ENCODE results near the gene SLC35A3. TPM values are rescaled to one million over a fixed set of nuclear protein-coding genes. Genes with fewer than 3 reads are reported as not detected.

The SLC35A3 gene
- total RNA-seq, 1 donor from 2014 or later, result 24.2 TPM

DNA sequence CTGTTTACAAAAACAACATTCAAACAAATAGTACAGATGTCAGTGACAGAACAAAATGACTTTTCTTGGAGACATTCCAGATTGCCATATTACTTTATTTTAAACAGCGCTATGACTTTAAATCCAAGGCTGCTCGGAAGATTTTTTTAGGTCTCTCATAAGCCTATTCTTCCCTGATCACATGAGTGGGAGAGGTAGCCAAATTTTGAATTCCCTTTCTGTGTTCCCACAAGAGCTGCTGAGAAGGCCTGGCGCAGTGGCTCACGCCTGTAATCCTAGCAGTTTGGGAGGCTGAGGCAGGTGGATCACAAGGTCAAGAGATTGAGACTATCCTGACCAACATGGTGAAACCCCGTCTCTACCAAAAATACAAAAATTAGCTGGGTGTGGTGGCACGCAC lies 53.7 kb downstream of the SLC35A3 start:
- H3K4me1 Mint-ChIP-seq, result peaks cover 8% of the 10 kb centered on the region
- no peak overlapping the region for H3K4me3 Mint-ChIP-seq
- TF ChIP-seq, protein P1, sequence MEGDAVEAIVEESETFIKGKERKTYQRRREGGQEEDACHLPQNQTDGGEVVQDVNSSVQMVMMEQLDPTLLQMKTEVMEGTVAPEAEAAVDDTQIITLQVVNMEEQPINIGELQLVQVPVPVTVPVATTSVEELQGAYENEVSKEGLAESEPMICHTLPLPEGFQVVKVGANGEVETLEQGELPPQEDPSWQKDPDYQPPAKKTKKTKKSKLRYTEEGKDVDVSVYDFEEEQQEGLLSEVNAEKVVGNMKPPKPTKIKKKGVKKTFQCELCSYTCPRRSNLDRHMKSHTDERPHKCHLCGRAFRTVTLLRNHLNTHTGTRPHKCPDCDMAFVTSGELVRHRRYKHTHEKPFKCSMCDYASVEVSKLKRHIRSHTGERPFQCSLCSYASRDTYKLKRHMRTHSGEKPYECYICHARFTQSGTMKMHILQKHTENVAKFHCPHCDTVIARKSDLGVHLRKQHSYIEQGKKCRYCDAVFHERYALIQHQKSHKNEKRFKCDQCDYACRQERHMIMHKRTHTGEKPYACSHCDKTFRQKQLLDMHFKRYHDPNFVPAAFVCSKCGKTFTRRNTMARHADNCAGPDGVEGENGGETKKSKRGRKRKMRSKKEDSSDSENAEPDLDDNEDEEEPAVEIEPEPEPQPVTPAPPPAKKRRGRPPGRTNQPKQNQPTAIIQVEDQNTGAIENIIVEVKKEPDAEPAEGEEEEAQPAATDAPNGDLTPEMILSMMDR (IDR thresholded peaks at IDR 0.05; ENCODE audit: unreplicated experiment), result no peak

DNA sequence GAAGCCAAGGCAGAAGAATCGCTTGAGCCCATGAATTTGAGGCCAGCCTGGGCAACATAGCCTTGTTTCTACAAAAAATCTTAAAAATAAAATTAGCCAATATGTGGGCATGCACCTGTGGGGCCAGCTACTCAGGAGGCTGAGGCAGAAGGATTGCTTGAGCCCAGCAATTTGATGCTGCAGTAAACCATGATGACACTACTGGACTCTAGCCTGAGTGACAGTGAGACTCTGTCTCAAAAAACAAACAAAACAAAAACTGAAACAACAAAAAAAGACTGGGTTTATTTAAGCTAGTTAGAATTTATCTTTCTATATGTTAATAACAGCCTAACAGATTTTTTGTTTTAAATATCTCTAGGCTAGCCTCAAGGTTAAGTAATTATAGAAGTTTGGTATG lies 57.4 kb downstream of the SLC35A3 start:
- Mint-ChIP-seq H3K9me3 (no peaks in the 10 kb centered on the region), H3K27ac (no peak overlapping the region), H3K36me3 (no peaks in the 10 kb centered on the region), H3K4me1 (peaks cover 2% of the 10 kb centered on the region), H3K4me3 (no peak overlapping the region), H3K27me3 (ENCODE audit: low read depth) (no peaks in the 10 kb centered on the region)
- TF ChIP-seq, protein P1 (IDR thresholded peaks at IDR 0.05; ENCODE audit: unreplicated experiment), result no peak
- DNase-seq (ENCODE audit: low spot score in 2 of 2, unreplicated experiment in 2 of 2), result no peak

More for the DNA sequence above, 53.7 kb downstream of the SLC35A3 start:
- H3K36me3 Mint-ChIP-seq, result peaks cover 5% of the 10 kb centered on the region
- no peak overlapping the region for H3K27ac Mint-ChIP-seq
- no peaks in the 10 kb centered on the region for H3K27me3 Mint-ChIP-seq (ENCODE audit: low read depth)
- no peak for DNase-seq (ENCODE audit: low spot score in 2 of 2, unreplicated experiment in 2 of 2)
- H3K9me3 Mint-ChIP-seq, result no peaks in the 10 kb centered on the region

DNA sequence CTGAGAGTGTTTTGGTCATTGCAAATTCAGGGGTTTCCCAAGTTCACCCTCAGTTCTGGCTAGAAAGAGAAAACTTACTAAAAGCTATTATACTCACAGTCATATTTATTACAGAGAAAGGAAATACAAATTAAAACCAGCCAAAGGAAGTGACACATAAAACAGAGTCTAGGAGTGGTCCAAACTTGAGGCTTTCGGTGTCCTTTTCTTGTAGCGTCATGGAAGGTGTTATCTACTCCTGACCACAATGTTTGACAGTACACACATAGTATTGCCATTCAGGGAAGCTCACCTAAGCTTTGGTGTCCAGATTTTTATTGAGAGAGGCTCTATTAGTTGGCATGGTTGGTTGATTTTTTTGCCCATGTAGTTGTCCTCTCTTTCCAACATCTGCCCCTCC lies 59.0 kb downstream of the SLC35A3 start:
- no peak overlapping the region for H3K27ac Mint-ChIP-seq

DNA sequence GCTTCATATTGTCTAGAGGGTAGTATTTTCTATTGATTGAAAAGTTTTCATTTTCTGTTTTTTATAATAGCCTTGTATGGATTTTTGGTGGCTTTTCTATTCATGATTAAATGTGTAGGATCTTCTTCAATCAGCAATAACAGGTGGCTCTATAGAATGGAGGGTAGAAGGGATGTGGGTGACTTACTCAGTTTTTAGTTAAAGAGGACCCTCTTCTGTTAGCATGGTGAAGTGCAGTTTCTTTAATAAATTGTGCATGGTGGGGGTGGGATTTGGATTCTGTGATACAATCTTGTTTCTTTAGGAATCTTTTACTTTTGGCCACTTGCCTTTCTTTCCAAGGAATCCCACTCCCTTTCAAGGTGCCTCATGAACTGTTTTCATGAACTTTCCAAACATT lies 64.7 kb downstream of the SLC35A3 start:
- Mint-ChIP-seq H3K4me1 (peaks cover 29% of the 10 kb centered on the region), H3K4me3 (no peak overlapping the region), H3K27ac (peak overlapping the region; percentile 76), H3K27me3 (ENCODE audit: low read depth) (no peaks in the 10 kb centered on the region), H3K9me3 (no peaks in the 10 kb centered on the region), H3K36me3 (no peaks in the 10 kb centered on the region)
- DNase-seq (ENCODE audit: low spot score in 2 of 2, unreplicated experiment in 2 of 2), result no peak
- TF ChIP-seq, protein P1 (IDR thresholded peaks at IDR 0.05; ENCODE audit: unreplicated experiment), result peak; percentile 31

More for the DNA sequence above, 59.0 kb downstream of the SLC35A3 start:
- H3K4me3 Mint-ChIP-seq, result no peak overlapping the region
- H3K27me3 Mint-ChIP-seq (ENCODE audit: low read depth), result no peaks in the 10 kb centered on the region
- TF ChIP-seq, protein P1 (IDR thresholded peaks at IDR 0.05; ENCODE audit: unreplicated experiment), result no peak
- no peaks in the 10 kb centered on the region for H3K36me3 Mint-ChIP-seq
- no peaks in the 10 kb centered on the region for H3K9me3 Mint-ChIP-seq
- no peaks in the 10 kb centered on the region for H3K4me1 Mint-ChIP-seq
- DNase-seq (ENCODE audit: low spot score in 2 of 2, unreplicated experiment in 2 of 2), result no peak

DNA sequence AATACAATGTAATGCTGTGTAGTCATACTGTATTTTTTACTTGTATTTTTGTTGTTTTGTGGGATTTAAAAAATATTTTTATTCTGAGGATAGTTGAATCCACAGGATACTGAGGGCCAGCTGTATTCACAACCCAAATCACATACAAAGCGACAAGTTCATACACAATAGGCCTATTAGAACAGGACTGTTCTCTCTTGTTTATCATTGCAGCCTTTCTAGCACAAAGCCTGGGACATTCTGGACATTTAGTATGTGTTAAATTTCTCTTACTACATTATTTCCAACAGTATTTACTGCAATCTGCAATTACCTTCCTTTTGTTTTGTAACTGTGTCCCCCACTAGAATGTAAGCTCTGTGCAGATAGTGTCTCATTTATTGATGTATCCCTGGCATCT lies 65.4 kb downstream of the SLC35A3 start:
- Mint-ChIP-seq H3K27me3 (ENCODE audit: low read depth) (no peaks in the 10 kb centered on the region), H3K36me3 (no peaks in the 10 kb centered on the region), H3K4me1 (peaks cover 35% of the 10 kb centered on the region), H3K27ac (peak overlapping the region; percentile 76), H3K9me3 (no peaks in the 10 kb centered on the region), H3K4me3 (peak overlapping the region; percentile 50)
- TF ChIP-seq, protein P1 (IDR thresholded peaks at IDR 0.05; ENCODE audit: unreplicated experiment), result no peak
- no peak for DNase-seq (ENCODE audit: low spot score in 2 of 2, unreplicated experiment in 2 of 2)
